NT2/D1 (cell line): ENCODE results near the gene CDC73.
"Not testable (repeated sequence)": the region's sequence is repeated elsewhere in the genome, so short reads cannot be mapped to it uniquely, and the experiment has no call there.

Source experiments
- DNase-seq: peaks from one replicate; pipeline ENCODE4 v3.0.0-alpha.2; 2011; ENCODE audit warnings: low read depth, low spot score
- H3K27me3 ChIP-seq: 2 replicates; pipeline ENCODE4 v1.6.0; 2011; ENCODE audit warnings: mild to moderate bottlenecking; ENCODE audit not compliant: insufficient read length, insufficient read depth
- H3K36me3 ChIP-seq: 2 replicates; pipeline ENCODE4 v1.6.1; 2011; ENCODE audit warnings: mild to moderate bottlenecking, low read length, mixed read lengths; ENCODE audit not compliant: insufficient read depth, insufficient read length
- H3K4me1 ChIP-seq: 2 replicates; pipeline ENCODE4 v1.5.1; 2011; ENCODE audit not compliant: insufficient read depth, insufficient read length
- H3K4me3 ChIP-seq: 2 replicates; pipeline ENCODE4 v1.5.1; 2011; ENCODE audit warnings: low read depth; ENCODE audit not compliant: insufficient read length
- H3K9ac ChIP-seq: 2 replicates; pipeline ENCODE4 v1.6.0; 2011; ENCODE audit warnings: low read depth; ENCODE audit not compliant: insufficient read length
- H3K9me3 ChIP-seq: 2 replicates; pipeline ENCODE4 v1.5.1; 2011; ENCODE audit warnings: mild to moderate bottlenecking, low read length; ENCODE audit not compliant: insufficient read depth
- SUZ12 ChIP-seq: IDR thresholded peaks from 2 replicates; pipeline ENCODE4 v1.6.1; 2011; ENCODE audit not compliant: insufficient read length, insufficient read depth; ENCODE audit errors: extremely low read depth
- YY1 ChIP-seq: IDR thresholded peaks from 2 replicates; pipeline ENCODE4 v1.6.1; 2011; ENCODE audit not compliant: insufficient read length, insufficient read depth
- ZNF274 ChIP-seq: IDR thresholded peaks from 2 replicates; pipeline ENCODE4 v1.6.1; 2011; ENCODE audit warnings: mild to moderate bottlenecking, low read depth, low read length

CDC73 gene

GRCh38 chr1:193216920-193217319, 95.1 kb downstream of the CDC73 start:
- H3K36me3 ChIP-seq: peaks cover 44% of the 10 kb centered on the region
- H3K4me3 ChIP-seq: no peak overlapping the region
- H3K9ac ChIP-seq: no peak overlapping the region
- H3K9me3 ChIP-seq: no peaks in the 10 kb centered on the region; the same call in 1 of the 2 replicates
- DNase-seq: peak; percentile 47
- TF ChIP-seq YY1: no peak
- TF ChIP-seq ZNF274: no peak
- no peaks in the 10 kb centered on the region for H3K4me1 ChIP-seq
- no peaks in the 10 kb centered on the region for H3K27me3 ChIP-seq

GRCh38 chr1:193219391-193219790, 97.6 kb downstream of the CDC73 start:
- Histone ChIP-seq H3K4me3 (no peak overlapping the region), H3K4me1 (no peaks in the 10 kb centered on the region), H3K36me3 (peaks cover 24% of the 10 kb centered on the region), H3K27me3 (no peaks in the 10 kb centered on the region), H3K9ac (no peak overlapping the region), H3K9me3 (no peaks in the 10 kb centered on the region; the same call in 1 of the 2 replicates)
- DNase-seq: no peak
- TF ChIP-seq YY1 (no peak), ZNF274 (no peak), SUZ12 (no peak)

- H3K9me3 ChIP-seq: no peaks in the 10 kb centered on the region
- no peak for DNase-seq
- no peak for TF ChIP-seq SUZ12
- TF ChIP-seq YY1: no peak
- TF ChIP-seq ZNF274: no peak
- no peak overlapping the region for H3K4me3 ChIP-seq
- H3K4me1 ChIP-seq: no peaks in the 10 kb centered on the region
- H3K36me3 ChIP-seq: peaks cover 18% of the 10 kb centered on the region
- no peak overlapping the region for H3K9ac ChIP-seq
- no peaks in the 10 kb centered on the region for H3K27me3 ChIP-seq
Observed at GRCh38 chr1:193221651-193222050, 99.8 kb downstream of the CDC73 start.

- no peak overlapping the region for H3K4me3 ChIP-seq
- TF ChIP-seq SUZ12: no peak
- TF ChIP-seq ZNF274: no peak
- no peak for TF ChIP-seq YY1
- no peak overlapping the region for H3K9ac ChIP-seq
Observed at GRCh38 chr1:193222056-193222615, 100.3 kb downstream of the CDC73 start.

GRCh38 chr1:193229136-193229535, 107.3 kb downstream of the CDC73 start:
- H3K4me1 ChIP-seq: no peaks in the 10 kb centered on the region
- no peaks in the 10 kb centered on the region for H3K27me3 ChIP-seq
- DNase-seq: no peak
- H3K36me3 ChIP-seq: peaks cover 26% of the 10 kb centered on the region
- no peaks in the 10 kb centered on the region for H3K9me3 ChIP-seq
- H3K9ac ChIP-seq: no peak overlapping the region
- TF ChIP-seq ZNF274 (no peak), YY1 (no peak), SUZ12 (no peak)
- no peak overlapping the region for H3K4me3 ChIP-seq

More at GRCh38 chr1:193222056-193222615, 100.3 kb downstream of the CDC73 start:
- no peaks in the 10 kb centered on the region for H3K9me3 ChIP-seq
- no peak for DNase-seq
- H3K4me1 ChIP-seq: no peaks in the 10 kb centered on the region
- no peaks in the 10 kb centered on the region for H3K27me3 ChIP-seq
- H3K36me3 ChIP-seq: peaks cover 15% of the 10 kb centered on the region

- H3K9me3 ChIP-seq, H3K4me3 ChIP-seq, H3K9ac ChIP-seq, H3K4me1 ChIP-seq, H3K27me3 ChIP-seq, DNase-seq: not testable (repeated sequence)
- peaks cover 26% of the 10 kb centered on the region for H3K36me3 ChIP-seq
Observed at GRCh38 chr1:193231146-193231545, 109.3 kb downstream of the CDC73 start.

GRCh38 chr1:193234530-193234929, 112.7 kb downstream of the CDC73 start:
- Histone ChIP-seq H3K4me3 (no peak overlapping the region), H3K9me3 (no peaks in the 10 kb centered on the region), H3K27me3 (no peaks in the 10 kb centered on the region), H3K9ac (no peak overlapping the region), H3K4me1 (no peaks in the 10 kb centered on the region), H3K36me3 (peaks cover 25% of the 10 kb centered on the region)
- DNase-seq: no peak
- TF ChIP-seq YY1 (no peak), SUZ12 (no peak), ZNF274 (no peak)

- TF ChIP-seq YY1 (no peak), SUZ12 (no peak), ZNF274 (no peak)
- no peak for DNase-seq
- Histone ChIP-seq H3K36me3 (peaks cover 31% of the 10 kb centered on the region), H3K4me3 (no peak overlapping the region), H3K4me1 (no peaks in the 10 kb centered on the region), H3K9me3 (no peaks in the 10 kb centered on the region), H3K27me3 (no peaks in the 10 kb centered on the region), H3K9ac (no peak overlapping the region)
Observed at GRCh38 chr1:193237381-193237978, 115.6 kb downstream of the CDC73 start.
